GM18873 (cell line): ENCODE data around the gene PRR29.
"Not testable (repeated sequence)": the region's sequence is repeated elsewhere in the genome, so short reads cannot be mapped to it uniquely, and the experiment has no call there.

ENCODE experiments used
- ATAC-seq: cut with Tn5 transposase; IDR thresholded peaks from one replicate; pipeline ENCODE4 v1.9.1; 2021; ENCODE audit warnings: mild to moderate bottlenecking, moderate library complexity, moderate number of reproducible peaks; ENCODE audit not compliant: unreplicated experiment, low FRiP score

The PRR29 gene

DNA sequence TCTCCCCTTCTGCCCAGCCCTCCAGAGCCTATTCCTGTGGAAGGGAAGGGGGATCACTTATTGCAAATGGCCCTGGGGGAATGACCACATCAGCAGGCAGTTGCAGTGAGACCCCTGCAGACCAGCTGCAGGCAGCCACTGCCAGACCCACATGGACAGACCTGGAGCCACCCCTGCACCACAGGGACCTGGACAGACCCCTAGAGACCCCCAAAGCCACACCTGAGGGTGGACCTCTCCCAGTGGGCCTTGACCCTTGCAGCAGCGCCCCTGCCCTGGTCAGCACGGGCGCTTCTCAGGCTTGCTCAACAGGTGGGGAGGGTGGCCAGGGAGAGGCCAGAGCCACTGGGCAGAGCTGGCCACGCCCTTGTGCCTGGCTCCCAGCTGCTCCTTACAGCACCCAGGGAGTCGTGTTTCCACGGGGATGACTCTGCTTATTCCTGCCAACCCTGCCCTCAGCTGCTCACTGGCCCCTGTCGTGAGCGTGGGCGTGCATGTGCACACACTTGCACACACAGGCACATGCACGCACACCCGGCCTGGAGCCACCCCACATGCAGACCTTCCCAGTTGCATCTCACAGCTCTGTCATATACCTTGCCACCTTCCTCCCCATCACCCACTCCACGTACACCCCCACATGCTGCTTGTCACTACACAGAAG, 24.1 kb upstream of the PRR29 start:
- no peak for ATAC-seq

DNA sequence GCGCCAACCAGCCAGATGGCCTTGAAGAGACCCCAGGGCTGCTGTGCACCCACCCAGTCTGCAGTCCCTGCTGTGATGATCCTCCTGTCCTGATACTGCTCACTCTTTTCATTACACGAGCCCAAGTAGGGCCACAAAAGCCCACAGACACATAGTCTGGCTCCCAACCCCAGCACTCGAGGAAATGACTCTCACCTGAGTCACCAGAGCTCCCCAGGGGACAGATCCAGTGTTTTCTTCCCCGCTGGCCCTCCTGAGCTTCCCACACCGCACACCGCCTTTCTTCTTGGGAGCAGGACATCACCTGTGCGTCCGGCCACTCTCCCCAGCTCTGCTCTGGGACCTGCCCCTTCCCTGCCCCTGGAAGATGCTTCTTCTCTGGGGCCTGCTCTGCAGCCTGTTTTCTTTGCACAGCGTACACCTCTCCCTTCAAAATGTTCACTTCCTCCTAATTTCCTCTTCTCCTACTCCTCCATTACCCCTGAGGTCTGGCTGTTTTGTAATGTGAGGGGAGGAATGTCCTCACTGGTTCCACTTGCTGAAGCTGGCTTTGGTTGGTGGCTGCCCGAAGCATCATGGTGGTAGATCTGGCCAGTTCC, 23.5 kb upstream of the PRR29 start:
- no peak for ATAC-seq

DNA sequence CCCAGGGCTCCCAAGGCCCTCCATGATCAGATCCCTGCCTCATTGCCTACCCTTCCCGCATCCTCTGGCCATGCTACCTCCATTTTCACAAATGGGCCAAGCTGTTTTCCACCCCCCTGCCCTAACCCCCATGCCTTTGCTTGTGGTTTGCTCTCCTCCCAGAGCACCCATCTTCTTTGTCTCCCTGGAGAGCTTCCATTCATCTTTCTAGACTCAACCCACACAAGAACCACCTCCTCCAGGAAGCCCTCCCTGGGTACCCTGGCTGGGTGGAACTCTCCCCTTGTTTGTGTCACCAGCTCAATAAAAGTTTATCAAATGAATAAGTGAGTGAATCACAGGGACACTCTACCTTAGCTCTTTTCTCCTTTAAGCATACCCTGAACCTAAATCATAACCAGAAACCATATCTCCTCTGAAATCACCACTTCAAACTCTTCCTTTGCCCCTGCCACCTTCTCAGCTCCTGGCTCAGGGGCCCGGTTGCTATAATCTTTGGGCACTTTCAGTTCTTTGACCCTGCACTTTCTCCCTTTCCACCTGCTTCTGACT, 22.5 kb upstream of the PRR29 start:
- ATAC-seq: no peak

DNA sequence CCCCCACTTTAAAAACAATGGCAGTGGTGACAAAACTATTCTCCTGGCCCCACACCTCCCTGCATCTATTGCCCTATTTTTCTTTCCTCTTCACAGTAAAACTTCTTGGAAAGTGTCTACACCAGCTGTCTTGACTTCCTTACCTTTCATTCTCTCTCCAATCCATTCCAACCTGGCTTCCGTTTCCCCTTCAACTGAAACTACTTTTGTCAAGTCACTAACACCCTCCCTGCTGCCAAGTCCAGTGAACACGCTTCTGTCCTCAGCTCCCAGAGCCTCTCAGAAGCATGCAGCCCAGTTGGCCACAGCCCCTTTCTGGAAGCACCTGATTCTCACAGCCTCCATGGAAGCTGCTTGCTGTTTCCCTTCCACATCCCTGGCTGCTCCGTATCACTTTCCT, 21.4 kb upstream of the PRR29 start:
- no peak for ATAC-seq

DNA sequence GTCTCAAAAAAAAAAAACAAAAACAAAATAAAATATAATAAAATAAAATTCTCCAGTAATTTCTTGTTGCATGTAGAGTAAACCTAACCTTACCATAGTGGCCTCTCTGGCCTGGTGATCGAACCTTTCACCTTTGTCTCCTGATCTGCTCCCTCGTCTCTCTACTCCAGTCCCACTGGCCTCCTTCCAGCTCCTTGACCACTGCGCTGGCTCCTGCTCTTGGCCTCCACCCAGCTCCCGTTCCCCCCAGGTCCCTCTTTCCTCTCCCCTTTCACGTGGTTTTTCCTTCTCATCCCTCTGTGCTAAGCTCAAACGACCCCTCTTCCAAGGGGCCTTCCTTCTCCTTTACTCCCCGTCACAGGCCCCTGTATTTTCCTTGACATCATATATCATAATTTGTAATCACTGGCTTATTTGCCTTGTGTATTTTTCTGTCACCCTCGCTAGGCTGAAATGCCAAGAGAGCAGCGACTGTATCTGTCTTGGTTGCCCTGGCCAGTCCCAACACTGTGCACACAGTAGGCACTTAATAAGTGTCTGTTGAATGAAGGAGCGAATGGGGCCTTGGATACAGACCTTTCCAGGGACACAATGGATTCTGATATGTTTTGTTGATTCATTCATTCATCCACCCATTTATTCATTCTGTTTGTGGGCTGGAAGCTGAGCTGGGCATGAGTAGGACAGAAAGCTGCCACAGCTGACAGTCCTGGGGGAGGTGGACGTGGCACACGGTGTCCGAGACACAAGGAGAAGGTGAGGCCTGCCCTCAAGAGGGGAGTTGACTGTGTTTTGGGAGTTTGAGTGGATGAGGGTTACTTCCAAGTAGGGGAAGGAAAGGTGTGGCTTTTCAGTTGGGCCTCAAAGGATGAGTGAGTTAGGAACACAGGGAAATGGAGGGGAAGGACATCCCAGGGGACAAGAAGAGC, 19.6 kb upstream of the PRR29 start:
- ATAC-seq: no peak

DNA sequence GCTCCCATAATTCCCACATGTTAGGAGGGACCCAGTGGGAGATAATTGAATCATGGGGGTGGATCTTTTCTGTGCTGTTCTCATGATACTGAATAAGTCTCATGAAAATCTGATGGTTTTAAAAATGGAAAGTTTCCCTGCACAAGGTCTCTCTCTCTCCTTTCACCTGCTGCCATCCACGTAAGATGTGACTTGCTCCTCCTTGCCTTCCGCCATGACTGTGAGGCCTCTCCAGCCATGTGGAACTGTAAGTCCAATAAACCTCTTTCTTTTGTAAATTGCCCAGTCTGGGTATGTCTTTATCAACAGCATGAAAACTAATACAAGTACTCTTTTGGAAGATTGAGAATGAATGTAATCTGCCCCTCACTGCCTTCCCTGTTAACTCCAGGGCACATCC, 15.5 kb upstream of the PRR29 start:
- not testable (repeated sequence) for ATAC-seq

DNA sequence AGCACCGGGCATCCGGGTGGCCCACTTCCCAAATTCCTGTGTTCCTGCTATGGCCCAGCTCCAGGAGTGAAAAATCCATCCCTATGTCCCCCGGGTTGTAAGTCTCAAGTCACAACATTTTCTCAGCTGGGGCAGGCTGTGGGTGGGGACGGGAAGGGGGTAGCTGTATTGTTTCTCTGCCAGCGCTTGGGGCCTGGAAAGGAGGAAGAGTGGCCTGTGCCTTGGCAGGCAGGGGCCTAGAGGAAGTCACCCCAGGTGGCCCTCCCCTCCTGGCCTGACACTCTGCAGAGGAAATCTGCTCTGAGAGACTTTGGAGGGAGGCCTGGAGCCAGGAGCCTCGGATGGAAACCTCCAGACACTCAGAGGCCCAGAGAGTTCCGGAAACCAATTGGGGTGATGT, 14.8 kb upstream of the PRR29 start:
- no peak for ATAC-seq

DNA sequence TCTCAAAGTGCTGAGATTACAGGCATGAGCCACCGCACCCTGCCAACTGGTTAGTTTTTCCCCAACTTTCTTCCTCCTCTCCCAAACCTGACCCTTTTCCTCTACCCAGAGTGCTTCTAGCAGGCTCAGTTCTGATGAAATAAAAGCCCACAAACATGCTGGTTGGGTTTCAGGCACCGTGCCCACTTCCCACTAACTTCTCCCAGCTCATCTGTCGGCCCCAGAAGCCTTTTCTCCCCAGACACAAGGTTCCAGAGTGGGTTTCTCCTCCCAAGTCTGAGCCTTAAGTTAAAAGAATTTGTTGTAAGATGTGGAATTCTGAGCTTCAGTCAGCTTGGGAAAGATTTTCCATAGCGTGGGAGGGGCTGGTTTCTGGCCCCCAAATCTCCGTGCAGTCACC, 13.9 kb upstream of the PRR29 start:
- no peak for ATAC-seq

DNA sequence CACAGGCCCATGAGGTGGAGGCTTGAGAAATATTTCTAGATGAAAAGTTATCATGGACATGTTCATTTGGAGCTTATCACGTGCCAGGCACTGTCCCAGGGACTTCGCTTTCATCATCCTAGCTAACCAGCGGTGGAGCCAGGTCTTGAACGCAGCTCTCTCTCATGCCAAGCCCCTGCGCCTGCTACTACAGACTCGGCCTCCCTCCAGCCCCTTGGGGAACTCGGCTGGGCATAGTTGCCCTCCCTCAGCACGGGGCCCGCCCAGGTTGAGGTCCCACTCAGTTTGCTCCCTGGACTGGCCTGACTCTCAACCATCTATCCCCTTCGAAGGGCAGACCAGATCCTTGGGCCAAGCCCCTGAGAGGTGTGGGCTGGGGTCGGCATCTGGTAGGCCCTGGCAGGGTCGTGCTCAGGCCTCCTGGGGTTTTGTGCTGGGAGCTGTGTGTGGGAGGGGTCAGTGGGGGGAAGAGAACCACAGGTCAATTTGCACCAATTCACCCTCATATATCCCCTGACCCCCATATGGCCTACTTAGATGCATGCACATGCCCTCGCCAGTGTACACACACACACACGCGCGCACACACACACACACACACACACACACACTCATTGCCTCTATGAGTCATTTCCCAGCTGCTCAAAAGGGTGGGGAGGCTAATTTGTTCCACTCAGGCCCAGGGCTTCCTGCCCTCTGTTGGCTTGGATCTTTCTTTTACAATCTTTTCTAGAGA, 13.3 kb upstream of the PRR29 start:
- no peak for ATAC-seq

DNA sequence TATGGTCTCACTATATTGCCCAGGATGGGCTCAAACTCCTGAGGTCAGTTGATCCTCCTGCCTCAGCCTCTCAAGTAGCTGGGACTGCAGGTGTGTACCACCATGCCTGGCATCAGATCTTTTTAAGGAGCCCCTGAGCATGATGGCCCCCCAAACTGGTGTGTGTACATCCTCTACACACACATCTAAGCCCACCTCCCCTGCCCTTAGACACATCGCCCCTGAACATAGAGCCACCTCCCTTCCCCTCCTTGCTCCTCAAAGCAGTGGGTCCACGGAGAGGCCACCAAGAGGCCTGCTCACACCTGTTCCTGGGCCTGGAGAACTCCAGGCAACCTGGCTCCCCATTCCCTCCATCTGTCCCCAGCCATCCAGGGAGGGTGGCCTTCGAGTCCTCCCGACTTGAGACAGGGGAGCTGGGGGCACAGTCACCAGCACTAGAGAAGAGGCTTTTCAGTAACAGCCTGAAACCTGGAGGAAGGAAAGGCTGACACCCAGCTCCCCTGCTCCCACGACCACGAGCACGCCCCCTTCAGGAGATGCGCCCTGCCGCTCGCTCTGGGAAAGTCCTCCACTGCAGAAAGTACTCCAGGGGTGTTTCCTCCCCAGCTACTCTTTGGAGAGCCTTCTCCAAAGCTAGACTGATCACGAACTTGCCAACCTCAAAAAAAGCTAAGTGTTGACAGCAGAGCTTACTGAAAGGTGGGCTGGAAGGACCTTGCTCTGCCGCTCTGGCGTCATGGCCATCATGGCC, 12.6 kb upstream of the PRR29 start:
- ATAC-seq: no peak

DNA sequence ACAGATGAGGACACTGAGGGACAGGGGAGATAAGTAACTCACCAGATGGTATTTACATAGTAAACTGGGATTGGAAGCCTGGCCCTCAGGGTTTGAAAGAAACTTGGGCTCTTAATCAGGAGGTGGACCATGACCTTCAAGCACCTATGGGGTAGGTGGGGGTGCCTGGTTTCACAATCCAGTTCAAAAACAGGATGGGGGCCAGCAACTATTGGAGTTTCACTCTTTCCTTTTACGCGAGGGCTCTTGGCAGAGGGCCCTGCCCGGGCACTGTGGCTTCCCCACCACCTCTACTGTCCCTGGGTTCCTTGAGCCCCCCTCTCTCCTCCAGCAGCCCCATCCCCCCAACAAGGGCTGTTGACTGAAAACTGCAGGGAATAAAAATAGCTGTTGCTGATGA, 11.3 kb upstream of the PRR29 start:
- ATAC-seq: no peak

DNA sequence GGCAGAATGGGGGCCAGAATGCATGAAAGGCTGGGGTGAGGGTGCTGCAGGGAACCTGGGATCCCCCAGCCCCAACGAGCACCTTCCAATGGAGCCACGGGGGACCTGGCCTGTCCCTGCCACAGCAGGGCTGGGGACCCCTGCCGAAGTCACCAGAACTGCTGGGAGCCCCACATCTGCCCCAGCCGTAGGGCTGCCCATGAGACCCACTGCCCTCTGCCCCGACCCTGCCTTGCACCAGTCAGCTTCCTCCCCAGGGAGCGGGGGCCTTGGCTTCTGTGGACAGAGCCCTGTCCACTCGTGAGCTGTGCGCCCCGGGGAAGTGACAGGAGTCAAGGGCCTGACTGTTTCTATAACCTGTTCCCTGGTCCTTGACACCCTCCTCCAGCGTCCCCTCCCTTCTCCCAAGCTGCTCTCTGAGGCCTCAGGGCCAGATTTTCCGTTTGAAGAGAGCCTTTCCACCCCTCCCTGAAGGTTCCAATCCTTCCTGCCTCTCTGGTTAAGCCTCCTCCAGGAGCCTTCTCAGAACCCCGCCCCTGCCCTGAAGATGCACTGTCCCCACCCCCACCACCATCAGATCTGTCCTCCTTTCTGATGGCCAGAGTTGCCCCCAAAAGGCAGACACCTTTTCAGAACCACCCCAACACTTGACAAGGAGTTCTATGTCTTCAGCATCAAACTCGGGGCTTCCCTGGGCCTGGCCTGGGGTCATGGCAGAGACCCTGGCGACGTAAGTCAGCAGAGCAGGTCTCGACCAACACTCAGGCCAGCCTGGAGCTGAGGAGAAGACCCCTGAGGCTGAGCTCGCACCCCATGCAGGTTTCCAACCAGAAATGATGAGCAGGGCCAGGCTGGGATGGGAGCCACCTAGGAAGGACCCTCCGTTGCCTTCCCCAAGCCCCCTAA, 10.7 kb upstream of the PRR29 start:
- no peak for ATAC-seq

DNA sequence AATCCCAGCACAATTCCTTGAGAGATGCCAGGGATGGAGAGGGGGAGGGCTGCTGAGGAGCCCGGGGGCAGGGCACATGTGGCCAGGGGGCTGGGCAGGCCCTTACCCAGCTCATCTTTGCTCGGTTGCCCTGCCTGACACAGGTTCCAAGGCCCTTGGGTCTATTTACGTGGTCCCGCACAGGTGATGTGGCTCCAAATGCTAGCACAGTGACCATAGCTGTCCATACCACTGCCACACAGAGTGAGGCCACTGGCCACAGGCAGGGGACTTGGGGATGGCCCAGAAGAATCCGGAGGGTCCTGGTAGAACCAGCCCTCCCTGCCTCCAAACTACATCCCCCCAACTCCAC, 10.0 kb upstream of the PRR29 start:
- ATAC-seq: no peak

DNA sequence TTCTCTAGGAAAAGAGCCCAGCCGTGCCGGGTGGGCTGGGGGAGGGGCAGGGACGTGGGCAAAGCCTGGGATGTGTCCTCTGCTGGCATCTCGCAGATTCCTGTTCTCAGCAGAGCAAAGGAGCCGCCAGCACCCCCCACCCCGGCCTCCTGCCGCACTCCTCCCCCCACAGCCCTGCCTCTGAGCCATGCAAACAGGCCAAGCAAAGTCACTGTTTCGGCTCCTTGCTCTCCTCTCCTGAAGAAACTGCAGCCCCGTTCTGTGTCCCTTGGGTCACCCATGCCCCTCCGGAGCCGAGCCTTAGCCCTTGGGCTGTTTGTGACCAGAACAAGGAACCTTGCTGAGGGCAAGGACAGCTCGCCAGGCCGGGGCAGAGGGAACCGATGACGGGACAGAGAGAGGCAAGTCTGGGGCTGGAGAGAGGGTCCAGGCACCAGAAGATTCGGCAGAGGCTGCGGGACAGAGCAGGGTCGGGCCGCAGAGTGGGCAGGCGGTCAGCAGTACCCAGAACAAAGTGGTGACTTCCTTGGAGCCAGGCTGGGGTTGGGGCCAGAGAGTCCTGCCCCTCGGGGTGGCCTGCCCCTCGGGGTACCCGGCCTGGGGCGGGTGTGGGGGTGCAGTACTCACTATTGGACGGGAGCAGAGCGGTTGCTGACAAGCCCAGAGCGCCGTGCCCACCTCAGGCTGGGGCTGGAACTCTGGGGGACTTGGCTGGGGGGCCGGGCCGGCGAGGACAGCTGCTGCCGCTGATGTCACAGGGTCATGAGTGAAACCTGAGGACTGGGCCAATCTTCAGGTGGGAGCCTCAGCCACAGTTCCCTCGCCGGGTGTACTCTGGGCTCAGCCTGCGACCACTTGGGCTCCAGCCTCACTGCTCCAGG, 9.2 kb upstream of the PRR29 start:
- no peak for ATAC-seq

DNA sequence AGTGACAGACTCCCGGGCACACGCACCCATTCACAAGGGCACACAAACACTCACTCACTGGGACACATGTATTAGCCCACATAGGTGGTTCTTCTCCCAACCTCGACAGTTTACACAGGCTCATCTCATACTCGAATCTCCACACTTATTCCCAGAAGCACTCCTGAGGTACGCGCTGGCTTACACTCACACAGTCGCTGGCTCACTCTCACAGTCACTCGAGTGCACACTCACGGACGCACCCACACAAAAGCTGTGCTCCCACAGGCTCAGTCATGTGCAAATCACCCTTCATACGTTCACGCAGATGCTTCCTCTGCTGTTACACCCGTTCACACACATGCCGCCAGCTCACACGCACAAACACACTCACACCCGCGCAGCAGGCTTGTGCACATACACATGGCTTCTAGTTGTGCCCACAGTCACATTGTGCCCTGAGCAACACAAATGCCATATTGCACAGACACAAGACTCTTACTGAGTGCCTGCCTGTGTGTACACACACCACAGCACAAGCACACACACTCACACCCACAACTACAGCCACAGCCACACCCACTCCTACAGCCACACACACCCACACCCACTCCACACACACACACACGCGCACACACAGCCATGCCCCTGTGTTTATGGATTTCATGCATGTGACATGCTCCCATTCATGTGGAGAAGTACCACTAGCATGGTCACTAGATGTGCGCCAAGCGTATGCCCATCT, 8.4 kb upstream of the PRR29 start:
- ATAC-seq: no peak

DNA sequence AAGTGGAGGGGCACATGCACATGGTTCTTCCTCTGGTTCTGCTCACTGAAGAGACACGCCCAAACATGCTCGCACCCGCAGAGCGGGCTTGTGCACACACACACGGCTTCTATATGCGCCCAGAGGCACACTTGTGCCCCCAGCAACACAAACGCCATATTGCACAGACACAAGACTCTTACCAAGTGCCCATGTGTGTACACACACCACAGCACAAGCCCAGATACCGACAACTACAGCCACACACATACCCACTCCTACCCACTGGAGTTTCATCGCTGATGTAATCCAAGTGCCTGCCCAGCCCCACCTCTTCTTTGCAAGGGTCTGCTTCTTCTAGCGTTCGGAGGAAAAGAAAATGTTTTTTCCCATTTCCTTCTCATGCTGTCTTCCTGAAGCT, 6.5 kb upstream of the PRR29 start:
- no peak for ATAC-seq

DNA sequence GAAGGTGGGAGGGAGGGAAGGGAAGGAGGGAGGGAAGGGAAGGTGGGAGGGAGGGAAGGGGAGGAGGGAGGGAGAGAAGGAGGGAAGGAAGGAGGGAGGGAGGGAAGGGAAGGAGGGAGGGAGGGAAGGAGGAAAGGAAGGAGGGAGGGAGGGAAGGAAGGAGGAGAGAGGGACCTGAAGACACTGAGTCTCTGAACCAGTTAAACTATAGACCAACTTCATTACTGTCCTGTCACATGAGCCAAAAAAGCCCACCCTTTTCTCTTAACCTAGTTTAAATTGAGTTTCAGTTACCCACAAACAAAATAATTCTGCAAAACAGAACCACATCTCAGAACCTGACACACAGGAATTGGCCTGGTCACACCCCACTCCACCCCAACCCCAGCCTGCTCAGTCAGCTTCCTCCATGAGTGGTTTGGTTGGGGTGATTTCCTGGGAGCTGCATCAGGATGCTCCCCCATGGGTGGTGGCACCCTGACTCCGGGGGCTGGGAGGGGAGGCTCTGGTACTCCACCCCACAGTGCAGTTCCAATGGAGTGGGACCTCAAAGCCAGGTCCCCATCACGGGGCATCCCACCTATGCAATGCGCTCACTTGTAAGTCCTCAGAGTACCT, 4.7 kb upstream of the PRR29 start:
- no peak for ATAC-seq
